HepG2 (cell line): ENCODE data around the gene DIPK1A. TPM values are rescaled to one million over a fixed set of nuclear protein-coding genes. Genes with fewer than 3 reads are reported as not detected.

ENCODE experiments used
- ATAC-seq: fragments of 200-7000 bp; cut with Tn5 transposase; 3 replicates; pipeline ENCODE4 v1.9.1; 2020; ENCODE audit warnings: mild to moderate bottlenecking, moderate library complexity
- BruUV-seq: library from RNA; stranded (reverse); fragments of 400-500 nt; replicated peaks from 2 replicates; lab custom pipeline; 2021; lab: Mats Ljungman, UMichigan
- CTCF ChIA-PET: fragments of 300-600 bp; formaldehyde crosslinking; extraction: SDS; loops from one replicate; lab custom pipeline; 2021; ENCODE audit warnings: low total read pairs, inconsistent platforms, low intra/inter-chr PET ratio; lab: Yijun Ruan, JAX
- POLR2A ChIA-PET: fragments of 350-600 bp; sonication (Branson Sonifier 250); formaldehyde crosslinking; loops from one replicate; lab custom pipeline; 2020; ENCODE audit warnings: antibody characterized with exemption, inconsistent platforms; lab: Yijun Ruan, JAX
- DNase-seq: peaks from one replicate; pipeline ENCODE4 v3.0.0-alpha.2; 2015; ENCODE audit warnings: low spot score
- FAIRE-seq: peaks from 3 replicates; lab custom pipeline; 2011; peaks lifted over from hg19 to GRCh38; lab: Jason Lieb, UNC
- H2AFZ ChIP-seq: one replicate; pipeline ENCODE4 v1.6.1; 2011; ENCODE audit warnings: low read length, inconsistent platforms
- H3K27ac ChIP-seq: fragments of 300-600 bp; 3 replicates; pipeline ENCODE4 v1.8.0; 2011; ENCODE audit warnings: mixed run types, mild to moderate bottlenecking, mixed read lengths, low read length, inconsistent platforms; ENCODE audit not compliant: insufficient read depth; ENCODE audit errors: extremely low read length
- H3K27me3 ChIP-seq, 2 experiments: fragments of 200-600 bp in 1 of 2; 2 replicates in 1 of 2; 3 replicates in 1 of 2; pipeline versions ENCODE4 v1.6.0 to v1.8.0; 2011; ENCODE audit warnings: low read length in 2 of 2, mild to moderate bottlenecking in 2 of 2, moderate library complexity in 2 of 2, inconsistent platforms in 1 of 2; ENCODE audit not compliant: insufficient read depth in 2 of 2, control insufficient read depth in 1 of 2
- H3K36me3 ChIP-seq, 2 experiments: fragments of 200-600 bp in 1 of 2; replicated peaks in 1 of 2; 2 replicates in 1 of 2; 3 replicates in 1 of 2; pipeline versions ENCODE4 v1.5.1 to v1.8.0; 2011; ENCODE audit warnings: low read length in 2 of 2, inconsistent platforms in 1 of 2; ENCODE audit not compliant: insufficient read depth in 2 of 2, control insufficient read depth in 1 of 2
- H3K4me1 ChIP-seq: 2 replicates; pipeline ENCODE4 v1.5.1; 2012; ENCODE audit warnings: low read length, inconsistent platforms; ENCODE audit not compliant: insufficient read depth
- H3K4me2 ChIP-seq: 2 replicates; pipeline ENCODE4 v1.6.0; 2011; ENCODE audit warnings: low read depth, low read length, inconsistent platforms
- H3K4me3 ChIP-seq, 3 experiments: fragments of 200-600 bp in 1 of 3; sonication (generic), shearing (Covaris generic) in 1 of 3; replicated peaks in 1 of 3; 2 replicates each; pipeline ENCODE4 v1.5.1; 2011 to 2016; ENCODE audit warnings: low read length in 3 of 3, inconsistent platforms in 2 of 3, low read depth in 2 of 3, mild to moderate bottlenecking in 2 of 3, control low read depth in 1 of 3, mixed read lengths in 1 of 3; ENCODE audit not compliant: insufficient read depth in 1 of 3
- H3K79me2 ChIP-seq: one replicate; pipeline ENCODE4 v1.6.1; 2011; ENCODE audit warnings: low read length, inconsistent platforms; ENCODE audit not compliant: insufficient read depth
- H3K9ac ChIP-seq: 2 replicates; pipeline ENCODE4 v1.6.0; 2011; ENCODE audit warnings: mild to moderate bottlenecking, low read depth, low read length, inconsistent platforms; ENCODE audit not compliant: insufficient read depth
- H3K9me3 ChIP-seq: 2 replicates; pipeline ENCODE4 v1.5.1; 2012; ENCODE audit warnings: mild to moderate bottlenecking, low read length
- H4K20me1 ChIP-seq: 2 replicates; pipeline ENCODE4 v1.6.0; 2011; ENCODE audit warnings: inconsistent platforms, mild to moderate bottlenecking, low read length, moderate library complexity; ENCODE audit not compliant: insufficient read depth
- CEBPG ChIP-seq: IDR thresholded peaks from 2 replicates; pipeline ENCODE4 v1.6.1; 2016
- KAT8 ChIP-seq: IDR thresholded peaks from 2 replicates; pipeline ENCODE4 v1.6.1; 2016; ENCODE audit warnings: missing genetic modification reagents, missing compliant biosample characterization
- NCOA1 ChIP-seq: sonication (generic); formaldehyde crosslinking; IDR thresholded peaks from 2 replicates; pipeline ENCODE4 v1.9.0; 2021; ENCODE audit warnings: missing genetic modification reagents
- STAT5B ChIP-seq: sonication (generic); formaldehyde crosslinking; IDR thresholded peaks from 2 replicates; pipeline ENCODE4 v1.4.0; 2020; ENCODE audit warnings: missing genetic modification reagents
- TP53 ChIP-seq: sonication (generic); formaldehyde crosslinking; conservative IDR thresholded peaks from 2 replicates; pipeline ENCODE4 v1.4.0; 2020; ENCODE audit warnings: missing genetic modification reagents
- ZC3H13 ChIP-seq: sonication (generic); formaldehyde crosslinking; IDR thresholded peaks from 2 replicates; pipeline ENCODE4 v1.8.1; 2023; ENCODE audit warnings: mild to moderate bottlenecking, missing genetic modification reagents, moderate library complexity
- ZFP1 ChIP-seq: IDR thresholded peaks from 2 replicates; pipeline ENCODE4 v1.6.1; 2016
- ZKSCAN8 ChIP-seq: IDR thresholded peaks from 2 replicates; pipeline ENCODE4 v1.6.1; 2016; ENCODE audit warnings: borderline replicate concordance, missing genetic modification reagents, missing compliant biosample characterization
- ZNF33B ChIP-seq: sonication (generic); formaldehyde crosslinking; IDR thresholded peaks from 2 replicates; pipeline ENCODE4 v1.5.1; 2020; ENCODE audit warnings: mild to moderate bottlenecking, missing genetic modification reagents
- WGBS: methylation state at CpG from one replicate; pipeline ENCODE4 v1.1.6; 2017; ENCODE audit warnings: low lambda C conversion rate; 5-methylcytosine and 5-hydroxymethylcytosine counted together
- in situ Hi-C: cut with HindIII; loops from 2 replicates; pipeline ENCODE4 v1.10.0; 2017; ENCODE audit warnings: low pct_unique_long_range_greater_than_20kb; ENCODE audit not compliant: extremely low pct_ligation_motif_present
- intact Hi-C: fragments of 100-400 bp; cut with micrococcal nuclease; formaldehyde crosslinking; loops from one replicate; pipeline ENCODE4 v1.10.0; 2022; ENCODE audit not compliant: unreplicated experiment
- polyA plus RNA-seq, 8 experiments: library from polyadenylated mRNA; depleted of rRNA in 3 of 8; stranded (reverse) in 7 of 8; unstranded in 1 of 8; fragments of >200 nt; fragmentation: Illumina TruSeq in 4 of 8; extraction: Trizol in 4 of 8; gene quantifications; 2 replicates each; pipeline versions ENCODE4 v1.2.1 to v1.2.3, GENCODE V29; 2011 to 2016; ENCODE audit warnings: low read depth in 4 of 8, missing spikeins in 1 of 8, mixed read lengths in 1 of 8; ENCODE audit not compliant: insufficient read depth in 1 of 8
- total RNA-seq, 5 experiments: library from RNA; depleted of rRNA; stranded (reverse); fragments of >200 nt; fragmentation: Illumina TruSeq; extraction: Trizol; gene quantifications; 2 replicates each; pipeline ENCODE4 v1.2.3, GENCODE V29; 2016; ENCODE audit warnings: low read depth in 1 of 5
- TF ChIP-seq, protein P1 (sequence below): sonication (generic); formaldehyde crosslinking; conservative IDR thresholded peaks from 2 replicates; pipeline ENCODE4 v1.4.0; 2020; ENCODE audit warnings: mild to moderate bottlenecking, missing genetic modification reagents, moderate library complexity
- TF ChIP-seq, protein P2 (sequence below): sonication (generic); formaldehyde crosslinking; IDR thresholded peaks from 2 replicates; pipeline ENCODE4 v1.4.0; 2020; ENCODE audit warnings: low read depth, missing genetic modification reagents
- TF ChIP-seq, protein P3 (sequence below): sonication (generic); formaldehyde crosslinking; IDR thresholded peaks from 2 replicates; pipeline ENCODE4; 2020; ENCODE audit warnings: missing genetic modification reagents, mild to moderate bottlenecking, borderline replicate concordance

The DIPK1A gene
- total and polyA plus RNA-seq, 2 of the 13 experiments (the other 11 are each of a cell fraction or from before 2014, with no cell fraction given), result 8.4 TPM

DNA sequence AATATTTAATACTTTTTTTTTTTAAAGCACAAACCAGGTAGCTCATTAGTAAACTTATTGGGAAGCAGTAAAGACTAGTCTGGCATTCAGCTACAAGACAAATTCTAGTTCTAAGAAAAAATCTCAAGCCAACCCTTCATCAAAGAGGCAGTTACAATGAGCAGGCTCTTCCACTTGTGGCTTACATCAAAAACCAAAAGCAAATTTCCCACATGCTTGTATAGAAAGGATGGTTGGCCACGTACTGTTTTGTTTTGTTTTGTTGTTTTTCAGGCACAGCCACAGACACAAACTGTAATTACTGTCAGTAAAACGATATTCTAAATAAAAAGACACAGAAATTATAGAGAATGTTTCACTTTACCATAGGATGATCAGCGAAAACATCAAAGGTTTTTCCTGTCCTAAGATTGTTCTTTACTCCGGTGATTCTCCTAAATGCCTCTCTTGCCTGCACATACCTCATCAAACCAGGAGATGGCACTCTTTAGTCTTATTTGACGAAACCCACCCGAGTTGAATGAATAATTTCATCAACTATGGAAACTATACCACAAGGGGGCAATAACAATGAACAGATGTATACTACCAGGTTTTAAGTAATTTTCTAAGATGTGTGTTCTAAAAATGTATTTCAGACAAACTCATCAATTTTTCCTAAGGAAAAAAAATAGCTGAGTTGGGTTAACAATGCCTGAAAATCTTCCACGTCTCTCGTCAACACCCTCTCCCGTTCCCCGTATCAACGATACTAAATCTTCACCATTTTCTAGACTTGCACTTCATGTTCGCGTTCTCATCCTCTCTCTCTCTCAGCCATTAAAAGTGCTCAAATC is 102.5 kb downstream of the DIPK1A start (continued):
- TF ChIP-seq, protein P1, sequence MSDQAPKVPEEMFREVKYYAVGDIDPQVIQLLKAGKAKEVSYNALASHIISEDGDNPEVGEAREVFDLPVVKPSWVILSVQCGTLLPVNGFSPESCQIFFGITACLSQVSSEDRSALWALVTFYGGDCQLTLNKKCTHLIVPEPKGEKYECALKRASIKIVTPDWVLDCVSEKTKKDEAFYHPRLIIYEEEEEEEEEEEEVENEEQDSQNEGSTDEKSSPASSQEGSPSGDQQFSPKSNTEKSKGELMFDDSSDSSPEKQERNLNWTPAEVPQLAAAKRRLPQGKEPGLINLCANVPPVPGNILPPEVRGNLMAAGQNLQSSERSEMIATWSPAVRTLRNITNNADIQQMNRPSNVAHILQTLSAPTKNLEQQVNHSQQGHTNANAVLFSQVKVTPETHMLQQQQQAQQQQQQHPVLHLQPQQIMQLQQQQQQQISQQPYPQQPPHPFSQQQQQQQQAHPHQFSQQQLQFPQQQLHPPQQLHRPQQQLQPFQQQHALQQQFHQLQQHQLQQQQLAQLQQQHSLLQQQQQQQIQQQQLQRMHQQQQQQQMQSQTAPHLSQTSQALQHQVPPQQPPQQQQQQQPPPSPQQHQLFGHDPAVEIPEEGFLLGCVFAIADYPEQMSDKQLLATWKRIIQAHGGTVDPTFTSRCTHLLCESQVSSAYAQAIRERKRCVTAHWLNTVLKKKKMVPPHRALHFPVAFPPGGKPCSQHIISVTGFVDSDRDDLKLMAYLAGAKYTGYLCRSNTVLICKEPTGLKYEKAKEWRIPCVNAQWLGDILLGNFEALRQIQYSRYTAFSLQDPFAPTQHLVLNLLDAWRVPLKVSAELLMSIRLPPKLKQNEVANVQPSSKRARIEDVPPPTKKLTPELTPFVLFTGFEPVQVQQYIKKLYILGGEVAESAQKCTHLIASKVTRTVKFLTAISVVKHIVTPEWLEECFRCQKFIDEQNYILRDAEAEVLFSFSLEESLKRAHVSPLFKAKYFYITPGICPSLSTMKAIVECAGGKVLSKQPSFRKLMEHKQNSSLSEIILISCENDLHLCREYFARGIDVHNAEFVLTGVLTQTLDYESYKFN (CRISPR knock-in tag), result 0 out of 2 replicates have a peak, but pooled peaks have one; percentile 19
- TF ChIP-seq ZFP1 (CRISPR knock-in tag), result 0 out of 2 replicates have a peak, but pooled peaks have one; percentile 34
- TF ChIP-seq ZC3H13 (CRISPR knock-in tag), result no peak
- peak; percentile 46; the same call in 1 of the 2 replicates for TF ChIP-seq KAT8 (CRISPR knock-in tag)
- TF ChIP-seq ZKSCAN8, result peak; percentile 64; the same call in 1 of the 2 replicates

DNA sequence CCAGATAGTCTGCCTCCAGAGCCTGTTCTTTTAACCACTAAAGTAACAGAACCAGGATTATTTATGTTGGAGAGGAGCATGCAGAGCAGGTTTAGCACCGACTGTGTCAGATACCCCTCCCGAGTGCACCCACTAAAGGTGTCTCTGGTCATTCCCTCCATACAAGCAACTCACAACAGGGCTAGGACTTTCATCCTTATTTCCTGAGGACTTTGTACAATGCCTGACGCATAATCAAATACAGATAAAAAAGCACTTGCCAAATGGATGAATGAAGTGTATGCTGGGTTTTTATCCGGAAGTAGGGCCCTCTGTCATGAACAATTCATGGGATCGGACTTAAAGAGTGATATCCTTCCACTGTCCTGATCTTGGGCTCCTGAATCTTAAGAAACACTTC is 103.4 kb downstream of the DIPK1A start:
- H3K27ac ChIP-seq, result no peak overlapping the region
- in situ Hi-C loops, result loop anchor here (5.0 kb wide), 2 partner anchors 99 to 139 kb away; no protein-coding TSS in a partner anchor
- TF ChIP-seq ZNF33B (CRISPR knock-in tag) (no peak), NCOA1 (CRISPR knock-in tag) (no peak), STAT5B (CRISPR knock-in tag) (no peak), TP53 (CRISPR knock-in tag) (no peak), CEBPG (CRISPR knock-in tag) (no peak)
- TF ChIP-seq, protein P2, sequence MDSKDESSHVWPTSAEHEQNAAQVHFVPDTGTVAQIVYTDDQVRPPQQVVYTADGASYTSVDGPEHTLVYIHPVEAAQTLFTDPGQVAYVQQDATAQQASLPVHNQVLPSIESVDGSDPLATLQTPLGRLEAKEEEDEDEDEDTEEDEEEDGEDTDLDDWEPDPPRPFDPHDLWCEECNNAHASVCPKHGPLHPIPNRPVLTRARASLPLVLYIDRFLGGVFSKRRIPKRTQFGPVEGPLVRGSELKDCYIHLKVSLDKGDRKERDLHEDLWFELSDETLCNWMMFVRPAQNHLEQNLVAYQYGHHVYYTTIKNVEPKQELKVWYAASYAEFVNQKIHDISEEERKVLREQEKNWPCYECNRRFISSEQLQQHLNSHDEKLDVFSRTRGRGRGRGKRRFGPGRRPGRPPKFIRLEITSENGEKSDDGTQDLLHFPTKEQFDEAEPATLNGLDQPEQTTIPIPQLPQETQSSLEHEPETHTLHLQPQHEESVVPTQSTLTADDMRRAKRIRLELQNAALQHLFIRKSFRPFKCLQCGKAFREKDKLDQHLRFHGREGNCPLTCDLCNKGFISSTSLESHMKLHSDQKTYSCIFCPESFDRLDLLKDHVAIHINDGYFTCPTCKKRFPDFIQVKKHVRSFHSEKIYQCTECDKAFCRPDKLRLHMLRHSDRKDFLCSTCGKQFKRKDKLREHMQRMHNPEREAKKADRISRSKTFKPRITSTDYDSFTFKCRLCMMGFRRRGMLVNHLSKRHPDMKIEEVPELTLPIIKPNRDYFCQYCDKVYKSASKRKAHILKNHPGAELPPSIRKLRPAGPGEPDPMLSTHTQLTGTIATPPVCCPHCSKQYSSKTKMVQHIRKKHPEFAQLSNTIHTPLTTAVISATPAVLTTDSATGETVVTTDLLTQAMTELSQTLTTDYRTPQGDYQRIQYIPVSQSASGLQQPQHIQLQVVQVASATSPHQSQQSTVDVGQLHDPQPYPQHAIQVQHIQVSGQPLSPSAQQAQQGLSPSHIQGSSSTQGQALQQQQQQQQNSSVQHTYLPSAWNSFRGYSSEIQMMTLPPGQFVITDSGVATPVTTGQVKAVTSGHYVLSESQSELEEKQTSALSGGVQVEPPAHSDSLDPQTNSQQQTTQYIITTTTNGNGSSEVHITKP (CRISPR knock-in tag), result no peak
- TF ChIP-seq, protein P3, sequence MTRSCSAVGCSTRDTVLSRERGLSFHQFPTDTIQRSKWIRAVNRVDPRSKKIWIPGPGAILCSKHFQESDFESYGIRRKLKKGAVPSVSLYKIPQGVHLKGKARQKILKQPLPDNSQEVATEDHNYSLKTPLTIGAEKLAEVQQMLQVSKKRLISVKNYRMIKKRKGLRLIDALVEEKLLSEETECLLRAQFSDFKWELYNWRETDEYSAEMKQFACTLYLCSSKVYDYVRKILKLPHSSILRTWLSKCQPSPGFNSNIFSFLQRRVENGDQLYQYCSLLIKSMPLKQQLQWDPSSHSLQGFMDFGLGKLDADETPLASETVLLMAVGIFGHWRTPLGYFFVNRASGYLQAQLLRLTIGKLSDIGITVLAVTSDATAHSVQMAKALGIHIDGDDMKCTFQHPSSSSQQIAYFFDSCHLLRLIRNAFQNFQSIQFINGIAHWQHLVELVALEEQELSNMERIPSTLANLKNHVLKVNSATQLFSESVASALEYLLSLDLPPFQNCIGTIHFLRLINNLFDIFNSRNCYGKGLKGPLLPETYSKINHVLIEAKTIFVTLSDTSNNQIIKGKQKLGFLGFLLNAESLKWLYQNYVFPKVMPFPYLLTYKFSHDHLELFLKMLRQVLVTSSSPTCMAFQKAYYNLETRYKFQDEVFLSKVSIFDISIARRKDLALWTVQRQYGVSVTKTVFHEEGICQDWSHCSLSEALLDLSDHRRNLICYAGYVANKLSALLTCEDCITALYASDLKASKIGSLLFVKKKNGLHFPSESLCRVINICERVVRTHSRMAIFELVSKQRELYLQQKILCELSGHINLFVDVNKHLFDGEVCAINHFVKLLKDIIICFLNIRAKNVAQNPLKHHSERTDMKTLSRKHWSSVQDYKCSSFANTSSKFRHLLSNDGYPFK (CRISPR knock-in tag), result no peak

More for the DNA sequence above, 103.4 kb downstream of the DIPK1A start:
- ATAC-seq (no peak), FAIRE-seq (no peak), DNase-seq (no peak)
- H4K20me1 ChIP-seq, result no peaks in the 10 kb centered on the region
- no peaks in the 10 kb centered on the region for H3K9me3 ChIP-seq
- no peak overlapping the region for H3K4me3 ChIP-seq
- BruUV-seq, result no TSS peak
- no peaks in the 10 kb centered on the region for H3K36me3 ChIP-seq
- no peak overlapping the region for H2AFZ ChIP-seq
- intact Hi-C loops, result loop anchor here (2.0 kb wide), 2 partner anchors 111 to 205 kb away; no protein-coding TSS in a partner anchor
- ChIA-PET CTCF (interaction anchor here (2.9 to 8.4 kb wide), 2 partner anchors 102 to 136 kb away, joined by 70 to 175 read pairs; partner anchors contain the start of gene DIPK1A), POLR2A (no interaction called here)
- no peaks in the 10 kb centered on the region for H3K27me3 ChIP-seq
- no peaks in the 10 kb centered on the region for H3K79me2 ChIP-seq
- 89% methylated on average over 5 of the region's 5 CpGs for WGBS
- peaks cover 9% of the 10 kb centered on the region for H3K4me1 ChIP-seq
- H3K4me2 ChIP-seq, result no peak overlapping the region
- no peak overlapping the region for H3K9ac ChIP-seq
